Tibial artery (tissue), 4 donors: ENCODE measurements around the gene RNF183.
A peak's percentile ranks its signal among the peaks of the same experiment; 100 is the strongest.

Source experiments
- DNase-seq, 2 donors: peaks; one replicate each; pipeline ENCODE4 v3.0.0-alpha.2; 2019
- H3K27ac ChIP-seq, 2 donors: fragments of 200-600 bp; sonication (generic) in 1 of 2; 1 replicate in 1 of 2; 2 replicates in 1 of 2; pipeline ENCODE4 v1.5.1; 2018 to 2019; ENCODE audit warnings: mild to moderate bottlenecking in 1 of 2
- H3K27me3 ChIP-seq, 2 donors: fragments of 200-600 bp; sonication (generic) in 1 of 2; one replicate each; pipeline versions ENCODE4 v1.5.1 to v1.6.0; 2016 to 2019
- H3K36me3 ChIP-seq, 3 donors: fragments of 200-600 bp; sonication (generic) in 2 of 3; one replicate each; pipeline ENCODE4 v1.5.1; 2016 to 2019; ENCODE audit warnings: mild to moderate bottlenecking in 2 of 3
- H3K4me1 ChIP-seq, 4 donors: fragments of 200-600 bp; sonication (generic) in 2 of 4; 1 replicate in 3 of 4; 2 replicates in 1 of 4; pipeline ENCODE4 v1.5.1; 2016 to 2019
- H3K4me3 ChIP-seq, 2 donors: fragments of 200-600 bp; sonication (generic) in 1 of 2; 1 replicate in 1 of 2; 2 replicates in 1 of 2; pipeline ENCODE4 v1.5.1; 2018 to 2019; ENCODE audit warnings: mild to moderate bottlenecking in 2 of 2
- H3K9me3 ChIP-seq, 3 donors: fragments of 200-600 bp; sonication (generic) in 1 of 3; one replicate each; pipeline ENCODE4 v1.5.1; 2016 to 2019
- CTCF ChIP-seq, 2 experiments: fragments of 200-600 bp in 1 of 2; fragments of 450-650 bp in 1 of 2; IDR thresholded peaks; one replicate each; pipeline ENCODE4 v1.5.1; 2017 to 2019; ENCODE audit warnings: antibody characterized with exemption in 2 of 2, mild to moderate bottlenecking in 1 of 2, moderate library complexity in 1 of 2
- intact Hi-C: fragments of 100-400 bp; cut with DNase I; formaldehyde crosslinking; loops from one replicate; pipeline ENCODE4 v1.15.0; 2023; ENCODE audit warnings: low total_unique reads

RNF183 gene

GRCh38 chr9:113275157-113276131, 27.7 kb downstream of the RNF183 start, which contains the start of the genes CDC26 and PRPF4:
Gene CDC26, minus strand, starts transcription at chr9:113275572. Its CDS starts 3,065 bp downstream, at chr9:113272507.
Gene PRPF4, plus strand, starts transcription at chr9:113275658. Its CDS starts 86 bp downstream, at chr9:113275744.
- peak; percentile 97 to 98 for DNase-seq
- Histone ChIP-seq H3K4me1 (peaks cover 0 to 28% (median 18%) of the 10 kb centered on the region in 4 donors), H3K36me3 (peaks cover 39 to 58% (median 54%) of the 10 kb centered on the region in 3 donors), H3K27me3 (no peaks in the 10 kb centered on the region), H3K9me3 (no peaks in the 10 kb centered on the region), H3K27ac (peak within 1 kb of the TSS; percentile 87 to 93), H3K4me3 (peak within 1 kb of the TSS; percentile 87 to 93)
- peak in 1 of 2 experiments; percentile 23 for TF ChIP-seq CTCF (IDR thresholded peaks at IDR 0.05)
- intact Hi-C loops: loop anchor here (5.0 to 10.0 kb wide), 3 partner anchors 51 to 379 kb away; partner anchors contain the start of genes ALAD, FKBP15 and SLC31A1

- Histone ChIP-seq H3K9me3 (no peaks in the 10 kb centered on the region), H3K4me3 (peak overlapping the region; percentile 87 to 93), H3K27ac (peak overlapping the region; percentile 87 to 93), H3K27me3 (no peaks in the 10 kb centered on the region), H3K4me1 (peaks cover 0 to 28% (median 18%) of the 10 kb centered on the region in 4 donors), H3K36me3 (peaks cover 41 to 58% (median 54%) of the 10 kb centered on the region in 3 donors)
- DNase-seq: no peak
- intact Hi-C loops: loop anchor here (5.0 to 10.0 kb wide), 3 partner anchors 50 to 380 kb away; partner anchors contain the start of genes ALAD, FKBP15 and SLC31A1
- peak; percentile 66 to 78 for TF ChIP-seq CTCF (IDR thresholded peaks at IDR 0.05)
These were observed 28.6 kb downstream of the RNF183 start for GRCh38 chr9:113274474-113275156.

- Histone ChIP-seq H3K4me1 (peaks cover 0 to 8% (median 6%) of the 10 kb centered on the region in 4 donors), H3K9me3 (no peaks in the 10 kb centered on the region), H3K36me3 (peaks cover 57 to 76% (median 57%) of the 10 kb centered on the region in 3 donors), H3K4me3 (no peak overlapping the region), H3K27ac (no peak overlapping the region), H3K27me3 (no peaks in the 10 kb centered on the region)
- DNase-seq: no peak
- intact Hi-C loops: loop anchor here (10.0 kb wide), 2 partner anchors 45 to 385 kb away; partner anchors contain the start of genes FKBP15 and SLC31A1
- no peak for TF ChIP-seq CTCF (IDR thresholded peaks at IDR 0.05)
These were observed 33.3 kb downstream of the RNF183 start for GRCh38 chr9:113269871-113270270.

GRCh38 chr9:113269355-113269754, 33.8 kb downstream of the RNF183 start:
- H3K27me3 ChIP-seq: no peaks in the 10 kb centered on the region
- no peak overlapping the region for H3K27ac ChIP-seq
- TF ChIP-seq CTCF (IDR thresholded peaks at IDR 0.05): no peak
- H3K36me3 ChIP-seq: peaks cover 57 to 76% (median 57%) of the 10 kb centered on the region in 3 donors
- intact Hi-C loops: no loop called here
- H3K4me3 ChIP-seq: no peak overlapping the region
- peaks cover 0 to 5% (median 3%) of the 10 kb centered on the region in 4 donors for H3K4me1 ChIP-seq
- no peak for DNase-seq
- no peaks in the 10 kb centered on the region for H3K9me3 ChIP-seq

GRCh38 chr9:113267911-113268566, 35.1 kb downstream of the RNF183 start:
- no peak for DNase-seq
- peaks cover 55 to 76% (median 57%) of the 10 kb centered on the region in 3 donors for H3K36me3 ChIP-seq

More at GRCh38 chr9:113267911-113268566, 35.1 kb downstream of the RNF183 start:
- intact Hi-C loops: no loop called here
- no peaks in the 10 kb centered on the region for H3K4me1 ChIP-seq
- no peak for TF ChIP-seq CTCF (IDR thresholded peaks at IDR 0.05)
- H3K27me3 ChIP-seq: no peaks in the 10 kb centered on the region
- H3K9me3 ChIP-seq: no peaks in the 10 kb centered on the region
- no peak overlapping the region for H3K4me3 ChIP-seq
- H3K27ac ChIP-seq: no peak overlapping the region
